Measurements from ENCODE around the gene HJV.

HJV gene

DNA sequence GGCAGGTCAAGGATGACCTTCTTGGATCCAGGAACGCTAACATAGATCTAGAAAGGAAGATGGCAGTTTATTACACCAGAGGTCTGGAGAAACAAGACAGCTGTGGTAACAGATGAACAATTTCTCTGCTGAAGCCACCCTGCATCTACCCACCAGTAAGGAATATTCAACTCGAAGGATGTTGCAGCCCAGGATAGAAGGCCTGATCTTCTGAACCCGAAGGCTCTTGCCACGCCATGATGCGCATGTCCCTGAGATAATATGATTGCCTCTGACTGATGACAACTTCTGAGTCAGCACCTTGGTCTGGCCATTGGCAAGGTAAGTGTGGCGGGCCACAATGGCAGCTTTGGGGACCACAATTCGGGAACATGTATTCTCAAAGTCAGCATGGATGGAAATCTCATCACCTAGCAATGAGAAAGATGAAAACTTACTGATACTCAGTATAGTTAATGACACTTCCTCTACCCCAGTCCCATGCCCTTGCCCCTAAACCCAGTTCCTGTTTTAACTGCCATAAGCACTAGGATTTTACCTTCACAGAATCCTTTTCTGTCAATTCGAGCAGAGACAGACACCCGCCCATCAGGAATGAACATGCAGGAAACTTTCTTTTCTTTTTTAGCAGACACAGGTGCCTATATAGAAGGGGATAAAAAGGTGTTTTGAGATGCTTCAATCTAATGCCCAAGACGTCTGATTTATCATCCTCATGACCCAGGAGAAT is 27.0 kb downstream of the HJV start:
- TF ChIP-seq FOXP2 (optimal IDR thresholded peaks at IDR 0.05; ENCODE audit: borderline replicate concordance, extremely low read depth, extremely low read length, insufficient read depth): no peak
- no peak for TF ChIP-seq POLR2AphosphoS5 (IDR thresholded peaks at IDR 0.05; ENCODE audit: low read depth, low read length)
- no peak for TF ChIP-seq TAF1 (IDR thresholded peaks at IDR 0.05; ENCODE audit: borderline replicate concordance, insufficient read depth, low read length)
- TF ChIP-seq, protein P1, sequence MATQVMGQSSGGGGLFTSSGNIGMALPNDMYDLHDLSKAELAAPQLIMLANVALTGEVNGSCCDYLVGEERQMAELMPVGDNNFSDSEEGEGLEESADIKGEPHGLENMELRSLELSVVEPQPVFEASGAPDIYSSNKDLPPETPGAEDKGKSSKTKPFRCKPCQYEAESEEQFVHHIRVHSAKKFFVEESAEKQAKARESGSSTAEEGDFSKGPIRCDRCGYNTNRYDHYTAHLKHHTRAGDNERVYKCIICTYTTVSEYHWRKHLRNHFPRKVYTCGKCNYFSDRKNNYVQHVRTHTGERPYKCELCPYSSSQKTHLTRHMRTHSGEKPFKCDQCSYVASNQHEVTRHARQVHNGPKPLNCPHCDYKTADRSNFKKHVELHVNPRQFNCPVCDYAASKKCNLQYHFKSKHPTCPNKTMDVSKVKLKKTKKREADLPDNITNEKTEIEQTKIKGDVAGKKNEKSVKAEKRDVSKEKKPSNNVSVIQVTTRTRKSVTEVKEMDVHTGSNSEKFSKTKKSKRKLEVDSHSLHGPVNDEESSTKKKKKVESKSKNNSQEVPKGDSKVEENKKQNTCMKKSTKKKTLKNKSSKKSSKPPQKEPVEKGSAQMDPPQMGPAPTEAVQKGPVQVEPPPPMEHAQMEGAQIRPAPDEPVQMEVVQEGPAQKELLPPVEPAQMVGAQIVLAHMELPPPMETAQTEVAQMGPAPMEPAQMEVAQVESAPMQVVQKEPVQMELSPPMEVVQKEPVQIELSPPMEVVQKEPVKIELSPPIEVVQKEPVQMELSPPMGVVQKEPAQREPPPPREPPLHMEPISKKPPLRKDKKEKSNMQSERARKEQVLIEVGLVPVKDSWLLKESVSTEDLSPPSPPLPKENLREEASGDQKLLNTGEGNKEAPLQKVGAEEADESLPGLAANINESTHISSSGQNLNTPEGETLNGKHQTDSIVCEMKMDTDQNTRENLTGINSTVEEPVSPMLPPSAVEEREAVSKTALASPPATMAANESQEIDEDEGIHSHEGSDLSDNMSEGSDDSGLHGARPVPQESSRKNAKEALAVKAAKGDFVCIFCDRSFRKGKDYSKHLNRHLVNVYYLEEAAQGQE (IDR thresholded peaks at IDR 0.05; ENCODE audit: insufficient read depth in 1 of 2, low read depth in 2 of 2, low read length in 2 of 2): no peak
- TF ChIP-seq SIN3A (IDR thresholded peaks at IDR 0.05; ENCODE audit: borderline replicate concordance, insufficient read depth, low read length): no peak

DNA sequence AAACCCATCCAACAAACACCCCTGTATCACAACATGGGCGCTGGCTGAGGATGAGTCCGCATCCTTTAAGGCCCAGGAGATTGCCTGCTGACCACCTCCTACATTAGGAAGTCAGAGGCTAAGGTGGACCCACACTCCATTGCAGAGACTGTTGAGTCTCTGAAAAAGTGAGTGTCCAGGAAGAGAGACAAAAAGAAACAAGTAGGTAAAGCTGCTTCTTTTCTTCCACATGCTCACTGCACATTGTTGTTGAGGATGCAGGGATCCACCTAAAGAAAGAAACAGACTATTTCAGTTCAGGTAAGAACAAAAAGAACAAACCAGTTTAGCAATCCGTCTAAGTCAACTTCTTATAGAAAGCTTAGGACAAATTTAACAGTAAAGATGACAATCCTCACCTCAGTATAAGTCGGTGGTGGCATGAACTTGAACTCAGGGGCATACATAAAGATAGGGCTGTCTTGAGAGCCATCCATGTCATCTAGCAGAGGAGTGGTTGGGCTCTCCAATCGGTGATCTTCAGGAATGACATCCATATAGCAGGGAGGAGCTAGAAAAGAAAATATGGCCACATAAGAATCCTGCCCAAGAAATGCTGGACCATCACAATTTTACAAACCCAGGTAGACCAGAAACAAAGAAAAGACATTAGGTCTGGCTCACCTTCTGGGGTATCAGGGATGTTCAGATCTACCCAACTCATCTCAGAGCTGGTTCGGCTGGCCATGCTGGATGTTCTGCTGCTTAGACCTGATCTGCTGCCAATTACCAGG is 27.7 kb downstream of the HJV start:
- no peak for TF ChIP-seq TAF1 (IDR thresholded peaks at IDR 0.05; ENCODE audit: borderline replicate concordance, insufficient read depth, low read length)
- no peak for TF ChIP-seq SIN3A (IDR thresholded peaks at IDR 0.05; ENCODE audit: borderline replicate concordance, insufficient read depth, low read length)
- TF ChIP-seq POLR2AphosphoS5 (IDR thresholded peaks at IDR 0.05; ENCODE audit: low read depth, low read length): no peak; the same call in 1 of the 2 replicates
- TF ChIP-seq, protein P1 (IDR thresholded peaks at IDR 0.05; ENCODE audit: insufficient read depth in 1 of 2, low read depth in 2 of 2, low read length in 2 of 2): no peak
- TF ChIP-seq FOXP2 (optimal IDR thresholded peaks at IDR 0.05; ENCODE audit: borderline replicate concordance, extremely low read depth, extremely low read length, insufficient read depth): no peak

GRCh38 chr1:145992958-145993617 is 28.4 kb downstream of the HJV start:
- TF ChIP-seq POLR2AphosphoS5 (IDR thresholded peaks at IDR 0.05; ENCODE audit: low read depth, low read length) (no peak), FOXP2 (optimal IDR thresholded peaks at IDR 0.05; ENCODE audit: borderline replicate concordance, extremely low read depth, extremely low read length, insufficient read depth) (no peak), TAF1 (IDR thresholded peaks at IDR 0.05; ENCODE audit: borderline replicate concordance, insufficient read depth, low read length) (no peak), SIN3A (IDR thresholded peaks at IDR 0.05; ENCODE audit: borderline replicate concordance, insufficient read depth, low read length) (no peak)
- TF ChIP-seq, protein P1 (IDR thresholded peaks at IDR 0.05; ENCODE audit: insufficient read depth in 1 of 2, low read depth in 2 of 2, low read length in 2 of 2): no peak

DNA sequence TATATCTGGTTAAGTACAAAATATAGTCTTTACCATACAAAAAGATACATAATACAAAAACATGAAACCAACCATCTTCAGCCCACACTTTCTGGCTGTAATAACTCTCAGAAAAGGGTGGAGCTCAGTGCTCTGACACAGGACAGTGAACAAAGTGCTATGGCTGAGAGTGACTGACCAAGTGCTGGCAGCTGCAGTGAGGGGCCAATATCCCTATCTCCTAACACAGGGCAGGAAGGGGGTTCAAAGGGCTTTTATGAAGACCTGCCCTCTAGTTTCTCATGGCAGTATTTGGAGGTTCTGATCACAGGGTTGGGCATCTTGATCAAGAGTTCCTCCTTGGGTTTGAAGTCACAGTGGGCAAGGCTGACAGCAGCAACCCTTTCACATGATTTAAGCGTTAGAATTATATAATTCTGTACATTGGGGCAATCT is 29.0 kb downstream of the HJV start:
- TF ChIP-seq FOXP2 (optimal IDR thresholded peaks at IDR 0.05; ENCODE audit: borderline replicate concordance, extremely low read depth, extremely low read length, insufficient read depth) (no peak), TAF1 (IDR thresholded peaks at IDR 0.05; ENCODE audit: borderline replicate concordance, insufficient read depth, low read length) (no peak), POLR2AphosphoS5 (IDR thresholded peaks at IDR 0.05; ENCODE audit: low read depth, low read length) (no peak), SIN3A (IDR thresholded peaks at IDR 0.05; ENCODE audit: borderline replicate concordance, insufficient read depth, low read length) (no peak)
- TF ChIP-seq, protein P1 (IDR thresholded peaks at IDR 0.05; ENCODE audit: insufficient read depth in 1 of 2, low read depth in 2 of 2, low read length in 2 of 2): no peak

Measured in PFSK-1 (cell line).